ENCODE measurements around the gene FMNL2. TPM values are rescaled to one million over a fixed set of nuclear protein-coding genes. Genes with fewer than 3 reads are reported as not detected.

Gene FMNL2
- total RNA-seq, 1 experiment from 2014 or later = 22.7 TPM

GRCh38 chr2:152413228-152414030 lies 78.5 kb downstream of the FMNL2 start:
- no peak for DNase-seq
- no peak overlapping the region for H3K4me3 ChIP-seq
- no peaks in the 10 kb centered on the region for H3K36me3 ChIP-seq
- no peaks in the 10 kb centered on the region for H3K9me3 ChIP-seq (replicated peaks)
- no peak overlapping the region for H3K27ac ChIP-seq
- H3K27me3 ChIP-seq = no peaks in the 10 kb centered on the region
- peaks cover 5% of the 10 kb centered on the region for H3K4me1 ChIP-seq

- no peak for DNase-seq
- H3K27me3 ChIP-seq = no peaks in the 10 kb centered on the region
These were observed 80.3 kb downstream of the FMNL2 start for GRCh38 chr2:152415231-152415642.

GRCh38 chr2:152415796-152416195 lies 80.8 kb downstream of the FMNL2 start:
- H3K4me1 ChIP-seq = no peaks in the 10 kb centered on the region
- no peaks in the 10 kb centered on the region for H3K36me3 ChIP-seq

More at GRCh38 chr2:152415231-152415642, 80.3 kb downstream of the FMNL2 start:
- Histone ChIP-seq H3K27ac (no peak overlapping the region), H3K9me3 (replicated peaks) (no peaks in the 10 kb centered on the region), H3K4me1 (no peaks in the 10 kb centered on the region), H3K4me3 (no peak overlapping the region), H3K36me3 (no peaks in the 10 kb centered on the region)

GRCh38 chr2:152418688-152419087 lies 83.7 kb downstream of the FMNL2 start:
- Histone ChIP-seq H3K4me3 (no peak overlapping the region), H3K36me3 (no peaks in the 10 kb centered on the region), H3K27me3 (no peaks in the 10 kb centered on the region), H3K4me1 (0 out of 2 replicates have a peak, but pooled peaks cover 2% of the 10 kb centered on the region), H3K9me3 (replicated peaks) (no peaks in the 10 kb centered on the region), H3K27ac (no peak overlapping the region)
- DNase-seq = no peak

More at GRCh38 chr2:152415796-152416195, 80.8 kb downstream of the FMNL2 start:
- no peak overlapping the region for H3K27ac ChIP-seq
- H3K27me3 ChIP-seq = no peaks in the 10 kb centered on the region
- DNase-seq = no peak
- H3K9me3 ChIP-seq (replicated peaks) = no peaks in the 10 kb centered on the region
- no peak overlapping the region for H3K4me3 ChIP-seq

GRCh38 chr2:152419944-152420343 lies 85.0 kb downstream of the FMNL2 start:
- H3K9me3 ChIP-seq (replicated peaks) = no peaks in the 10 kb centered on the region
- no peak for DNase-seq
- 0 out of 2 replicates have a peak, but pooled peaks cover 2% of the 10 kb centered on the region for H3K4me1 ChIP-seq
- H3K27me3 ChIP-seq = no peaks in the 10 kb centered on the region
- H3K27ac ChIP-seq = no peak overlapping the region
- no peak overlapping the region for H3K4me3 ChIP-seq
- no peaks in the 10 kb centered on the region for H3K36me3 ChIP-seq

GRCh38 chr2:152420363-152420762 lies 85.4 kb downstream of the FMNL2 start:
- no peak for DNase-seq
- Histone ChIP-seq H3K4me3 (no peak overlapping the region), H3K27ac (no peak overlapping the region), H3K4me1 (0 out of 2 replicates have a peak, but pooled peaks cover 2% of the 10 kb centered on the region), H3K36me3 (no peaks in the 10 kb centered on the region), H3K27me3 (no peaks in the 10 kb centered on the region), H3K9me3 (replicated peaks) (no peaks in the 10 kb centered on the region)

- Histone ChIP-seq H3K9me3 (replicated peaks) (no peaks in the 10 kb centered on the region), H3K27me3 (no peaks in the 10 kb centered on the region), H3K36me3 (no peaks in the 10 kb centered on the region), H3K27ac (no peak overlapping the region), H3K4me3 (no peak overlapping the region), H3K4me1 (0 out of 2 replicates have a peak, but pooled peaks cover 2% of the 10 kb centered on the region)
- DNase-seq = no peak
These were observed 86.0 kb downstream of the FMNL2 start for GRCh38 chr2:152420936-152421335.

- Histone ChIP-seq H3K36me3 (no peaks in the 10 kb centered on the region), H3K4me3 (no peak overlapping the region), H3K27me3 (no peaks in the 10 kb centered on the region), H3K9me3 (replicated peaks) (no peaks in the 10 kb centered on the region), H3K4me1 (0 out of 2 replicates have a peak, but pooled peaks cover 2% of the 10 kb centered on the region), H3K27ac (no peak overlapping the region)
- DNase-seq = no peak
These were observed 86.8 kb downstream of the FMNL2 start for GRCh38 chr2:152421521-152422370.

- Histone ChIP-seq H3K27ac (no peak overlapping the region), H3K4me3 (no peak overlapping the region), H3K4me1 (0 out of 2 replicates have a peak, but pooled peaks cover 2% of the 10 kb centered on the region), H3K36me3 (no peaks in the 10 kb centered on the region), H3K27me3 (no peaks in the 10 kb centered on the region), H3K9me3 (replicated peaks) (no peaks in the 10 kb centered on the region)
- DNase-seq = no peak
These were observed 88.7 kb downstream of the FMNL2 start for GRCh38 chr2:152423684-152424083.

GRCh38 chr2:152425765-152426727 lies 91.1 kb downstream of the FMNL2 start:
- no peak overlapping the region for H3K27ac ChIP-seq
- no peak overlapping the region for H3K4me3 ChIP-seq
- 0 out of 2 replicates have a peak, but pooled peaks cover 2% of the 10 kb centered on the region for H3K4me1 ChIP-seq
- H3K36me3 ChIP-seq = no peaks in the 10 kb centered on the region
- H3K27me3 ChIP-seq = no peaks in the 10 kb centered on the region
- H3K9me3 ChIP-seq (replicated peaks) = 0 out of 2 replicates have a peak, but pooled peaks cover 2% of the 10 kb centered on the region
- DNase-seq = no peak

GRCh38 chr2:152426801-152427200 lies 91.8 kb downstream of the FMNL2 start:
- Histone ChIP-seq H3K27me3 (no peaks in the 10 kb centered on the region), H3K36me3 (no peaks in the 10 kb centered on the region), H3K4me3 (no peak overlapping the region), H3K4me1 (no peaks in the 10 kb centered on the region), H3K27ac (no peak overlapping the region), H3K9me3 (replicated peaks) (0 out of 2 replicates have a peak, but pooled peaks cover 3% of the 10 kb centered on the region)
- no peak for DNase-seq

GRCh38 chr2:152427902-152428301 lies 92.9 kb downstream of the FMNL2 start:
- DNase-seq = no peak
- Histone ChIP-seq H3K36me3 (no peaks in the 10 kb centered on the region), H3K4me3 (no peak overlapping the region), H3K4me1 (no peaks in the 10 kb centered on the region; the same call in 1 of the 2 replicates), H3K27me3 (no peaks in the 10 kb centered on the region), H3K27ac (no peak overlapping the region), H3K9me3 (replicated peaks) (0 out of 2 replicates have a peak, but pooled peaks cover 3% of the 10 kb centered on the region)

- no peaks in the 10 kb centered on the region for H3K36me3 ChIP-seq
- peaks cover 7% of the 10 kb centered on the region; the same call in 1 of the 2 replicates for H3K4me1 ChIP-seq
- H3K27ac ChIP-seq = no peak overlapping the region
- H3K9me3 ChIP-seq (replicated peaks) = 0 out of 2 replicates have a peak, but pooled peaks cover 3% of the 10 kb centered on the region
- no peak overlapping the region for H3K4me3 ChIP-seq
- DNase-seq = no peak
- H3K27me3 ChIP-seq = no peaks in the 10 kb centered on the region
These were observed 94.0 kb downstream of the FMNL2 start for GRCh38 chr2:152428800-152429582.
